Thyroid gland (tissue), 4 donors: ENCODE results near the gene BRD3OS.

Source experiments
- CTCF ChIP-seq, 6 experiments: fragments of 200-600 bp in 3 of 6; fragments of 450-650 bp in 3 of 6; sonication (generic) in 3 of 6; IDR thresholded peaks; one replicate each; pipeline ENCODE4 v1.5.1; 2016 to 2019; ENCODE audit warnings: antibody characterized with exemption in 6 of 6, mild to moderate bottlenecking in 2 of 6, inconsistent platforms in 1 of 6, moderate library complexity in 1 of 6
- POLR2A ChIP-seq, 2 donors: fragments of 450-650 bp; IDR thresholded peaks; one replicate each; pipeline ENCODE4 v1.6.1; 2017; ENCODE audit warnings: antibody characterized with exemption in 2 of 2, mild to moderate bottlenecking in 2 of 2, moderate library complexity in 1 of 2

GRCh38 chr9:133975511-133975910, 49.8 kb upstream of the BRD3OS start:
- TF ChIP-seq POLR2A (IDR thresholded peaks at IDR 0.05) = no peak
- no peak for TF ChIP-seq CTCF (IDR thresholded peaks at IDR 0.05)
